ENCODE data around the gene XIRP1. TPM values are rescaled to one million over a fixed set of nuclear protein-coding genes. Genes with fewer than 3 reads are reported as not detected.

Gene XIRP1
- total RNA-seq, 1 donor from 2014 or later = not detected

- H3K4me1 ChIP-seq = peaks cover 15 to 29% of the 10 kb centered on the region in 2 donors
- intact Hi-C loops (cut with DNase I) = loop anchor here (5.0 to 10.0 kb wide), 2 partner anchors 49 to 199 kb away; partner anchors contain the start of gene SLC25A38
- no peaks in the 10 kb centered on the region for H3K9me3 ChIP-seq
- TF ChIP-seq CTCF (IDR thresholded peaks at IDR 0.05) = no peak
- H3K27ac ChIP-seq = peak overlapping the region; percentile 45 to 93
- no peak overlapping the region for H3K4me3 ChIP-seq
- no peaks in the 10 kb centered on the region for H3K27me3 ChIP-seq
- DNase-seq (ENCODE audit: low spot score in 2 of 2) = no peak
- H3K36me3 ChIP-seq = no peaks in the 10 kb centered on the region
Measured at GRCh38 chr3:39183211-39184080, 8.9 kb downstream of the XIRP1 start.

DNA sequence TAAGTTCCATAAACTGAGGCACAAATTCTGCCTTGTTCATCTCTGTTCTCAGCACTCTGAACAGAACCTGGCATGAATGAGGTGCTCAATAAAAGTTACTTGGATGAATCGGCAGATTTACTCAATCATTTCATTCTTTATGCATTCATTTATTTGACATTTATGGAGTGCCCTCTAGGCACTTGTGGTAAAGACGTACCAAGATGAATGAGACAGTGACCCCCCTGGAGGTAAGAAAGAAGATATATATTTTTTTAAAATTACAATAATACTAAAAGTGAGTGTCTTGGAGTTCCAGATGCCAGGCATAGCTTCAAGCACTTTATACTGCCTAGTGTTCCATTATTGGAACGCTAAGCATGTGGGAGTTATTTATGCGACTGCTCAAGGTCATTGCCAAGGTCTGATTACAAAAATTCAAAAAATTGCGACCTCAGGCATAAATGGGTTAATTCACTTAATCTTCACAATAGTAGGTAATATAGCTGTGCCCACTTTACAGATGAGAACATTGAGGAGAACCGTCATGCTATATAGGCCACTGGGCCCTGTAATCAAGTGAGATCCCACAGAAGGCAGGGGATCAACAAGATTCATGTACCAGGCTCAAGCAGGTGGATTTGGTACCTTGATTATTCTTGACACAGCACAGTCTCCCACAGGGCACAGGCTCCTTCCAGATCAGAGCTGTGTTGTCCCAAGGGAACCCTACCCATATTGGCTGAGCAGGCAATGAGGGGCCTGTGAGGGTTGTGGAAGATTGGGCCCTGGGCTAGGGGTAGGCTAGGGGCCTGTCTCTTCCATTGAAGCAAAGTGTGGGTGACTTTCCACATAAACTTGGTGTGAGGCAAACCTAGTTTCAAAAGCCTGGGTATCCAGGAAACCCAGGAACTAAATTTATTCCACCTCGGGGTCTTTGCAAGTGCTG lies 10.7 kb downstream of the XIRP1 start:
- Histone ChIP-seq H3K27ac (peak overlapping the region; percentile 93 to 94), H3K4me3 (peak overlapping the region in 1 of 2 donors; percentile 49), H3K36me3 (no peaks in the 10 kb centered on the region), H3K4me1 (peaks cover 19 to 37% of the 10 kb centered on the region in 2 donors), H3K9me3 (no peaks in the 10 kb centered on the region), H3K27me3 (no peaks in the 10 kb centered on the region)
- intact Hi-C loops (cut with DNase I) = loop anchor here (2.0 to 10.0 kb wide), 3 partner anchors 47 to 201 kb away; partner anchors contain the start of genes GORASP1, SLC25A38 and TTC21A
- no peak for TF ChIP-seq CTCF (IDR thresholded peaks at IDR 0.05)
- no peak for DNase-seq (ENCODE audit: low spot score in 2 of 2)

DNA sequence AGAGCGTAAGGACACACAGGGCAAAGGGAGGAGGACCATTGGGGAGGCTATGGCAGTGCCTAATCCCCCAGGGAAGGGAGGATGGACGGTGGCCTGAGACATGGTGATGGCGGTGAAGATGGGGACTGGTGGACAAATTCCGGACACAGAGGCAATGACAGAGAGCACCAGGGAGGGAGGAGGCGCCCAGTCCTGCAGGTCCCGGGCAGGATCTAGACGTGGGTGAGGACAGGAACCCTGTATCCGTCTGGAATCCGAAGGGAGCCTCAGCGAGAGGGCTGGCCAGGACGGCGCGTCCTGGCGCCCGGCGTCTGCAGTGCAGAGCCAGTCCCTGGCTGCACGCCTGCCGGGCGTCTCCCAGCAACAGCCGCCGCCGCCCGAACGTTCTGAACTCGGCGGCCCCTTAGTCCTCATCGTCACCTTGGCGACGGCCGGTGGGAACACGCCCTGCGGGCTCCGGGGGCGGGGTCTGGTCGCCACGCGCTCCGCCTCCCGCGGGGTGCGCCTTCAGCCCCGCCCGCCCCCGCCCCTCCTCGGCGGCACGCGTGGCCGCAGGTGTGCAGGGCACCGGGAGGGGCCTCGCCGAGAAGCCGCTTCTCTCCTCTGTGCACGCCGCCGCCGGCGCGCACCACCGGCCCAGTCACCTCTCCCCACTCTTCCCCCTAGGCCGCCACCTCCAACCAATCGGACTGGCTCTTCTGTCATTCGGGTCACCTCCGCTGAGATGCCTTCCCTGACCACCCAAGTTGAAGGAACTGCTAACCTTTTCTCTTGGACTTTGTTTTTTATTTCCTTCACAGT lies 11.6 kb downstream of the XIRP1 start:
- intact Hi-C loops (cut with DNase I) = loop anchor here (2.0 to 10.0 kb wide), 3 partner anchors 46 to 202 kb away; partner anchors contain the start of genes GORASP1, SLC25A38 and TTC21A
- DNase-seq (ENCODE audit: low spot score in 2 of 2) = peak; percentile 82 to 97
- Histone ChIP-seq H3K36me3 (no peaks in the 10 kb centered on the region), H3K4me1 (peaks cover 19 to 37% of the 10 kb centered on the region in 2 donors), H3K9me3 (no peaks in the 10 kb centered on the region), H3K27ac (peak overlapping the region; percentile 93 to 94), H3K4me3 (peak overlapping the region; percentile 49 to 54), H3K27me3 (no peaks in the 10 kb centered on the region)
- TF ChIP-seq CTCF (IDR thresholded peaks at IDR 0.05) = peak; percentile 19 to 35 (median 30)

GRCh38 chr3:39180183-39180545 lies 12.2 kb downstream of the XIRP1 start:
- Histone ChIP-seq H3K27me3 (no peaks in the 10 kb centered on the region), H3K4me1 (peaks cover 19 to 37% of the 10 kb centered on the region in 2 donors), H3K4me3 (peak overlapping the region; percentile 49 to 54), H3K9me3 (no peaks in the 10 kb centered on the region), H3K27ac (peak overlapping the region; percentile 93 to 94), H3K36me3 (no peaks in the 10 kb centered on the region)
- intact Hi-C loops (cut with DNase I) = loop anchor here (2.0 to 10.0 kb wide), 3 partner anchors 45 to 202 kb away; partner anchors contain the start of genes GORASP1, SLC25A38 and TTC21A
- TF ChIP-seq CTCF (IDR thresholded peaks at IDR 0.05) = no peak
- no peak for DNase-seq (ENCODE audit: low spot score in 2 of 2)

GRCh38 chr3:39178553-39178952 lies 13.8 kb downstream of the XIRP1 start:
- no peaks in the 10 kb centered on the region for H3K9me3 ChIP-seq
- intact Hi-C loops (cut with DNase I) = no loop called here
- H3K4me3 ChIP-seq = peak overlapping the region; percentile 40 to 56
- H3K27me3 ChIP-seq = no peaks in the 10 kb centered on the region
- no peaks in the 10 kb centered on the region for H3K36me3 ChIP-seq
- H3K27ac ChIP-seq = peak overlapping the region; percentile 93 to 94
- no peak for TF ChIP-seq CTCF (IDR thresholded peaks at IDR 0.05)
- no peak for DNase-seq (ENCODE audit: low spot score in 2 of 2)
- peaks cover 19 to 37% of the 10 kb centered on the region in 2 donors for H3K4me1 ChIP-seq

All from ascending aorta (tissue), 2 donors.